Astrocyte of the cerebellum (primary cell): Measurements from ENCODE around the gene AGRP.

Experiments used
- DNase-seq: peaks from one replicate; pipeline ENCODE4 v3.0.0-alpha.2; 2011; ENCODE audit warnings: low read depth
- H3K4me3 ChIP-seq: 2 replicates; pipeline ENCODE4 v1.5.1; 2011; ENCODE audit warnings: mild to moderate bottlenecking, low read depth, low read length, moderate library complexity
- CTCF ChIP-seq: IDR thresholded peaks from 2 replicates; pipeline ENCODE4 v1.5.1; 2012; ENCODE audit warnings: low read length, low read depth, moderate library complexity, mild to moderate bottlenecking; ENCODE audit errors: missing control alignments
- in situ Hi-C: cut with HindIII; loops from 2 replicates; pipeline ENCODE4 v1.10.0; 2017; ENCODE audit warnings: low sequenced_read_pairs

The AGRP gene

GRCh38 chr16:67483150-67483549 is at the start of gene AGRP:
Gene AGRP, minus strand, starts transcription at chr16:67483547. Its CDS starts 149 bp downstream, at chr16:67483398.
- no peak within 1 kb of the TSS for H3K4me3 ChIP-seq
- no peak for DNase-seq
- in situ Hi-C loops, result no loop called here
- TF ChIP-seq CTCF, result no peak

GRCh38 chr16:67531247-67531646 is 47.9 kb upstream of the AGRP start:
- in situ Hi-C loops, result no loop called here
- DNase-seq, result no peak
- no peak for TF ChIP-seq CTCF
- peak overlapping the region; percentile 79 for H3K4me3 ChIP-seq

GRCh38 chr16:67530013-67530939 is 46.9 kb upstream of the AGRP start:
- no peak for TF ChIP-seq CTCF
- DNase-seq, result no peak
- H3K4me3 ChIP-seq, result peak overlapping the region; percentile 79
- in situ Hi-C loops, result no loop called here

- peak overlapping the region; percentile 79 for H3K4me3 ChIP-seq
- DNase-seq, result no peak
- no peak for TF ChIP-seq CTCF
- in situ Hi-C loops, result no loop called here
These were observed 46.2 kb upstream of the AGRP start for GRCh38 chr16:67529582-67530012.

- TF ChIP-seq CTCF, result no peak
- peak overlapping the region; percentile 79 for H3K4me3 ChIP-seq
- in situ Hi-C loops, result no loop called here
- DNase-seq, result no peak
These were observed 45.7 kb upstream of the AGRP start for GRCh38 chr16:67528870-67529581.

GRCh38 chr16:67528222-67528869 is 45.0 kb upstream of the AGRP start, which contains the start of gene RIPOR1:
Gene RIPOR1, plus strand, starts transcription at chr16:67528829. Its CDS starts 9,618 bp downstream, at chr16:67538447.
- H3K4me3 ChIP-seq, result peak within 1 kb of the TSS; percentile 79
- in situ Hi-C loops, result no loop called here
- DNase-seq, result no peak
- no peak for TF ChIP-seq CTCF
